Endothelial cell of umbilical vein (primary cell): ENCODE results near the gene ITGA1. TPM values are rescaled to one million over a fixed set of nuclear protein-coding genes. Genes with fewer than 3 reads are reported as not detected.

Experiments used
- BruUV-seq: library from RNA; stranded (reverse); fragments of 400-500 nt; replicated peaks from 2 replicates; lab custom pipeline; 2021; lab: Mats Ljungman, UMichigan
- CTCF ChIA-PET: fragments of 300-600, 350-600 bp; sonication (Branson Sonifier 250); formaldehyde crosslinking; loops from one replicate; lab custom pipeline; 2021; ENCODE audit warnings: antibody characterized with exemption, inconsistent platforms; lab: Charles Lee
- POLR2A ChIA-PET: fragments of 300-600, 350-600 bp; sonication (Branson Sonifier 250); formaldehyde crosslinking; loops from one replicate; lab custom pipeline; 2021; ENCODE audit warnings: antibody characterized with exemption, inconsistent platforms; lab: Charles Lee
- DNase-seq: peaks from one replicate; pipeline ENCODE4 v3.0.0-alpha.2; 2011; ENCODE audit warnings: low read depth, low spot score
- FAIRE-seq: peaks from 2 replicates; lab custom pipeline; 2011; peaks lifted over from hg19 to GRCh38; lab: Jason Lieb, UNC
- H2AFZ ChIP-seq: 2 replicates; pipeline ENCODE4 v1.6.0; 2012; ENCODE audit warnings: low read depth, low read length, control low read depth, inconsistent platforms
- H3K27ac ChIP-seq: 2 replicates; pipeline ENCODE4 v1.5.1; 2011; ENCODE audit warnings: low read depth, mild to moderate bottlenecking, control low read depth, low read length, moderate library complexity; ENCODE audit not compliant: insufficient read depth
- H3K27me3 ChIP-seq, 2 experiments: 2 replicates each; pipeline versions ENCODE4 v1.6.0 to v1.6.1; 2011; ENCODE audit warnings: low read length in 2 of 2, mixed read lengths in 1 of 2; ENCODE audit not compliant: control insufficient read depth in 2 of 2, insufficient read depth in 2 of 2
- H3K36me3 ChIP-seq, 2 experiments: 2 replicates in 1 of 2; 3 replicates in 1 of 2; pipeline ENCODE4 v1.5.1; 2011; ENCODE audit warnings: low read length in 2 of 2, mild to moderate bottlenecking in 1 of 2, moderate library complexity in 1 of 2; ENCODE audit not compliant: control insufficient read depth in 2 of 2, insufficient read depth in 2 of 2; ENCODE audit errors: extremely low read depth in 1 of 2
- H3K4me1 ChIP-seq: 3 replicates; pipeline ENCODE4 v1.5.1; 2011; ENCODE audit warnings: mild to moderate bottlenecking, low read length; ENCODE audit not compliant: control insufficient read depth, insufficient read depth; ENCODE audit errors: extremely low read depth
- H3K4me2 ChIP-seq: 2 replicates; pipeline ENCODE4 v1.6.1; 2011; ENCODE audit warnings: low read length, control low read depth, mixed read lengths; ENCODE audit not compliant: insufficient read depth
- H3K4me3 ChIP-seq, 3 experiments: fragments of 200-600 bp in 1 of 3; sonication (generic), shearing (Covaris generic) in 1 of 3; replicated peaks in 1 of 3; 2 replicates each; pipeline ENCODE4 v1.5.1; 2011 to 2016; ENCODE audit warnings: control low read depth in 3 of 3, low read length in 3 of 3, mild to moderate bottlenecking in 2 of 3, inconsistent platforms in 1 of 3, low read depth in 1 of 3, moderate library complexity in 1 of 3; ENCODE audit not compliant: insufficient read depth in 1 of 3
- H3K79me2 ChIP-seq: 2 replicates; pipeline ENCODE4 v1.6.0; 2012; ENCODE audit warnings: low read length, inconsistent platforms; ENCODE audit not compliant: control insufficient read depth, insufficient read depth
- H3K9ac ChIP-seq: replicated peaks from 2 replicates; pipeline ENCODE3; 2011; ENCODE audit warnings: low read length, control low read depth; ENCODE audit not compliant: insufficient read depth; ENCODE audit errors: extremely low read depth
- H3K9me1 ChIP-seq: replicated peaks from 3 replicates; pipeline ENCODE4 v1.6.0; 2011; ENCODE audit warnings: mild to moderate bottlenecking, low read length; ENCODE audit not compliant: control insufficient read depth, insufficient read depth; ENCODE audit errors: extremely low read depth
- H3K9me3 ChIP-seq: replicated peaks from 2 replicates; pipeline ENCODE4 v1.5.1; 2012; ENCODE audit warnings: low read length, inconsistent platforms; ENCODE audit not compliant: control insufficient read depth, insufficient read depth
- H4K20me1 ChIP-seq: replicated peaks from 2 replicates; pipeline ENCODE3; 2011; ENCODE audit warnings: mild to moderate bottlenecking, low read length; ENCODE audit not compliant: control insufficient read depth, insufficient read depth; ENCODE audit errors: extremely low read depth
- CTCF ChIP-seq, 2 donors: IDR thresholded peaks; 1 replicate in 1 of 2; 2 replicates in 1 of 2; pipeline ENCODE4 v1.5.1; 2011; ENCODE audit warnings: low read length in 2 of 2, mild to moderate bottlenecking in 2 of 2, moderate library complexity in 2 of 2, control low read depth in 1 of 2, inconsistent platforms in 1 of 2, low read depth in 1 of 2; ENCODE audit not compliant: insufficient read depth in 1 of 2; ENCODE audit errors: extremely low read depth in 1 of 2
- EZH2 ChIP-seq: IDR thresholded peaks from 2 replicates; pipeline ENCODE4 v1.6.1; 2012; ENCODE audit warnings: borderline replicate concordance, low read depth, mild to moderate bottlenecking, moderate library complexity, low read length, inconsistent platforms; ENCODE audit not compliant: severe bottlenecking
- FOS ChIP-seq: IDR thresholded peaks from 2 replicates; pipeline ENCODE4 v1.6.1; 2011; ENCODE audit warnings: mild to moderate bottlenecking, low read length, moderate library complexity, borderline replicate concordance; ENCODE audit not compliant: insufficient read depth
- GATA2 ChIP-seq: IDR thresholded peaks from 2 replicates; pipeline ENCODE4 v1.7.0; 2011; ENCODE audit warnings: low read depth, mild to moderate bottlenecking, moderate library complexity, mixed read lengths, low read length; ENCODE audit not compliant: insufficient read length, insufficient read depth
- JUN ChIP-seq: IDR thresholded peaks from 2 replicates; pipeline ENCODE4 v1.6.1; 2011; ENCODE audit warnings: borderline replicate concordance, low read depth; ENCODE audit not compliant: insufficient read length, insufficient read depth
- MAX ChIP-seq: IDR thresholded peaks from 2 replicates; pipeline ENCODE4 v1.6.1; 2011; ENCODE audit not compliant: insufficient read depth, insufficient read length
- MYC ChIP-seq: IDR thresholded peaks from one replicate; pipeline ENCODE4 v1.6.1; 2011; ENCODE audit warnings: mild to moderate bottlenecking, low read depth, low read length
- POLR2A ChIP-seq: IDR thresholded peaks from 2 replicates; pipeline ENCODE4 v1.6.1; 2012; ENCODE audit warnings: low read depth, mild to moderate bottlenecking, control low read depth, low read length
- POLR2AphosphoS5 ChIP-seq: IDR thresholded peaks from 2 replicates; pipeline ENCODE4 v1.6.1; 2012; ENCODE audit warnings: low read depth, mild to moderate bottlenecking, control low read depth, low read length, moderate library complexity; ENCODE audit not compliant: insufficient read depth
- dilution Hi-C: fragments of 300-500 bp; cut with MboI; formaldehyde crosslinking; loops from one replicate; pipeline ENCODE4 v1.15.0; 2019; ENCODE audit warnings: low sequenced_read_pairs; ENCODE audit not compliant: extremely low pct_ligation_motif_present
- intact Hi-C: fragments of 100-400 bp; cut with micrococcal nuclease; formaldehyde crosslinking; loops from one replicate; pipeline ENCODE4 v1.10.0; 2022
- polyA plus RNA-seq, 4 experiments: library from polyadenylated mRNA; depleted of rRNA in 3 of 4; stranded (reverse) in 3 of 4; unstranded in 1 of 4; fragments of >200 nt; gene quantifications; 2 replicates each; pipeline versions ENCODE4 v1.2.1 to v1.2.3, GENCODE V29; 2011 to 2012; ENCODE audit warnings: missing spikeins in 1 of 4
- total RNA-seq: library from RNA; stranded (reverse); gene quantifications from 2 replicates; pipeline ENCODE4 v1.2.3, GENCODE V29; 2021

Gene ITGA1
- total and polyA plus RNA-seq, 2 donors (not counting 3 experiments of a cell fraction or from before 2014, with no cell fraction given), result 0.65 to 1.9 TPM

GRCh38 chr5:52875827-52876226, 88.1 kb downstream of the ITGA1 start:
- DNase-seq (no peak), FAIRE-seq (no peak)
- dilution Hi-C loops (no loop called here), intact Hi-C loops (no loop called here)
- Histone ChIP-seq H3K9ac (no peak overlapping the region), H3K79me2 (no peaks in the 10 kb centered on the region), H3K27ac (no peak overlapping the region), H4K20me1 (no peaks in the 10 kb centered on the region), H3K9me3 (no peaks in the 10 kb centered on the region), H3K9me1 (no peaks in the 10 kb centered on the region), H3K36me3 (no peaks in the 10 kb centered on the region), H3K4me1 (no peaks in the 10 kb centered on the region), H3K4me3 (no peak overlapping the region), H3K4me2 (no peak overlapping the region), H2AFZ (no peak overlapping the region), H3K27me3 (no peaks in the 10 kb centered on the region)
- no TSS peak for BruUV-seq
- POLR2A ChIA-PET, result no interaction called here
- CTCF ChIA-PET, result interaction anchor here (1.2 to 1.8 kb wide), 2 partner anchors 15 to 17 kb away, joined by 4 to 5 read pairs; no protein-coding TSS in a partner anchor
- TF ChIP-seq POLR2A, result no peak
- TF ChIP-seq JUN, result no peak
- TF ChIP-seq FOS, result no peak
- TF ChIP-seq MAX, result no peak
- TF ChIP-seq EZH2, result no peak
- no peak for TF ChIP-seq POLR2AphosphoS5
- TF ChIP-seq GATA2, result no peak
- no peak for TF ChIP-seq MYC
- no peak for TF ChIP-seq CTCF (IDR thresholded peaks at IDR 0.05; ENCODE audit: extremely low read depth in 1 of 2, insufficient read depth in 1 of 2, low read depth in 1 of 2, low read length in 2 of 2)
